HEK293 (cell line): Measurements from ENCODE around the gene PTPRN2.

Source experiments
- MEIS1 ChIP-seq: sonication (generic); formaldehyde crosslinking; IDR thresholded peaks from 2 replicates; pipeline ENCODE4 v1.8.1; 2022; ENCODE audit warnings: missing genetic modification reagents, mild to moderate bottlenecking, borderline replicate concordance
- SCRT1 ChIP-seq: fragments of 450-650 bp; formaldehyde crosslinking; IDR thresholded peaks from 2 replicates; pipeline ENCODE4 v1.5.1; 2016; ENCODE audit warnings: missing biosample characterization, missing genetic modification characterization, borderline replicate concordance
- TCF7L2 ChIP-seq: IDR thresholded peaks from 2 replicates; pipeline ENCODE4 v1.6.1; 2011; ENCODE audit warnings: low read depth, mild to moderate bottlenecking, inconsistent platforms, low read length, moderate library complexity, borderline replicate concordance
- ZBTB1 ChIP-seq: fragments of 450-650 bp; formaldehyde crosslinking; IDR thresholded peaks from 2 replicates; pipeline ENCODE4 v1.5.1; 2016; ENCODE audit warnings: missing biosample characterization, missing genetic modification characterization
- ZBTB49 ChIP-seq: fragments of 450-650 bp; formaldehyde crosslinking; IDR thresholded peaks from 2 replicates; pipeline ENCODE4 v1.5.1; 2016; ENCODE audit warnings: missing biosample characterization, missing genetic modification characterization, low read depth
- ZBTB6 ChIP-seq: fragments of 450-650 bp; formaldehyde crosslinking; IDR thresholded peaks from 2 replicates; pipeline ENCODE4 v1.5.1; 2017; ENCODE audit warnings: missing biosample characterization, missing genetic modification characterization
- ZFP3 ChIP-seq: fragments of 450-650 bp; formaldehyde crosslinking; IDR thresholded peaks from 2 replicates; pipeline ENCODE4 v1.5.1; 2016; ENCODE audit warnings: low read depth, missing biosample characterization, missing genetic modification characterization
- ZNF121 ChIP-seq: fragments of 450-650 bp; formaldehyde crosslinking; IDR thresholded peaks from 2 replicates; pipeline ENCODE4 v1.5.1; 2016; ENCODE audit warnings: missing biosample characterization, missing genetic modification characterization
- ZNF184 ChIP-seq: fragments of 450-650 bp; IDR thresholded peaks from 2 replicates; pipeline ENCODE4 v1.5.1; 2018; ENCODE audit warnings: missing biosample characterization, mild to moderate bottlenecking, missing genetic modification characterization
- ZNF19 ChIP-seq: fragments of 450-650 bp; formaldehyde crosslinking; IDR thresholded peaks from 2 replicates; pipeline ENCODE4; 2016; ENCODE audit warnings: missing biosample characterization, missing genetic modification characterization, low read depth
- ZNF2 ChIP-seq: fragments of 450-650 bp; formaldehyde crosslinking; IDR thresholded peaks from 2 replicates; pipeline ENCODE4 v1.5.1; 2016; ENCODE audit warnings: missing biosample characterization, missing genetic modification characterization
- ZNF202 ChIP-seq: fragments of 450-650 bp; formaldehyde crosslinking; IDR thresholded peaks from 2 replicates; pipeline ENCODE4 v1.5.1; 2016; ENCODE audit warnings: missing biosample characterization, missing genetic modification characterization, borderline replicate concordance
- ZNF211 ChIP-seq: fragments of 450-650 bp; formaldehyde crosslinking; IDR thresholded peaks from 2 replicates; pipeline ENCODE4 v1.5.1; 2016; ENCODE audit warnings: low read depth, missing biosample characterization, missing genetic modification characterization
- ZNF214 ChIP-seq: fragments of 450-650 bp; formaldehyde crosslinking; IDR thresholded peaks from 2 replicates; pipeline ENCODE4 v1.5.1; 2017; ENCODE audit warnings: missing biosample characterization, mild to moderate bottlenecking, missing genetic modification characterization, borderline replicate concordance
- ZNF26 ChIP-seq: fragments of 450-650 bp; formaldehyde crosslinking; IDR thresholded peaks from 2 replicates; pipeline ENCODE4 v1.5.1; 2016; ENCODE audit warnings: missing biosample characterization, missing genetic modification characterization
- ZNF280D ChIP-seq: fragments of 450-650 bp; formaldehyde crosslinking; IDR thresholded peaks from 2 replicates; pipeline ENCODE4 v1.5.1; 2016; ENCODE audit warnings: missing biosample characterization, missing genetic modification characterization
- ZNF416 ChIP-seq: fragments of 450-650 bp; formaldehyde crosslinking; IDR thresholded peaks from 2 replicates; pipeline ENCODE4 v1.5.1; 2016; ENCODE audit warnings: missing biosample characterization, missing genetic modification characterization
- ZNF433 ChIP-seq: fragments of 450-650 bp; formaldehyde crosslinking; IDR thresholded peaks from 2 replicates; pipeline ENCODE4 v1.5.1; 2016; ENCODE audit warnings: missing biosample characterization, missing genetic modification characterization, low read depth
- ZNF510 ChIP-seq: fragments of 450-650 bp; formaldehyde crosslinking; IDR thresholded peaks from 2 replicates; pipeline ENCODE4 v1.5.1; 2018; ENCODE audit warnings: mild to moderate bottlenecking, missing genetic modification characterization, missing biosample characterization; ENCODE audit not compliant: insufficient replicate concordance
- ZNF521 ChIP-seq: fragments of 450-650 bp; formaldehyde crosslinking; IDR thresholded peaks from 2 replicates; pipeline ENCODE4 v1.5.1; 2017; ENCODE audit warnings: missing biosample characterization, mild to moderate bottlenecking, missing genetic modification characterization
- ZNF529 ChIP-seq: fragments of 450-650 bp; formaldehyde crosslinking; IDR thresholded peaks from 2 replicates; pipeline ENCODE4 v1.5.1; 2017; ENCODE audit warnings: missing genetic modification characterization, missing biosample characterization; ENCODE audit not compliant: insufficient replicate concordance
- ZNF530 ChIP-seq: fragments of 450-650 bp; formaldehyde crosslinking; IDR thresholded peaks from 2 replicates; pipeline ENCODE4 v1.5.1; 2016; ENCODE audit warnings: low read depth, missing biosample characterization, missing genetic modification characterization
- ZNF561 ChIP-seq: fragments of 450-650 bp; IDR thresholded peaks from 2 replicates; pipeline ENCODE4 v1.5.1; 2018; ENCODE audit warnings: missing biosample characterization, missing genetic modification characterization, borderline replicate concordance
- ZNF580 ChIP-seq: fragments of 450-650 bp; formaldehyde crosslinking; IDR thresholded peaks from 2 replicates; pipeline ENCODE4 v1.5.1; 2016; ENCODE audit warnings: missing biosample characterization, missing genetic modification characterization
- ZNF600 ChIP-seq: fragments of 450-650 bp; formaldehyde crosslinking; IDR thresholded peaks from 2 replicates; pipeline ENCODE4 v1.5.1; 2016; ENCODE audit warnings: missing biosample characterization, missing genetic modification characterization
- ZNF621 ChIP-seq: fragments of 450-650 bp; formaldehyde crosslinking; IDR thresholded peaks from 2 replicates; pipeline ENCODE4 v1.5.1; 2017; ENCODE audit warnings: missing biosample characterization, missing genetic modification characterization
- ZNF623 ChIP-seq: fragments of 450-650 bp; formaldehyde crosslinking; IDR thresholded peaks from 2 replicates; pipeline ENCODE4 v1.5.1; 2016; ENCODE audit warnings: missing biosample characterization, missing genetic modification characterization
- ZNF624 ChIP-seq: fragments of 450-650 bp; formaldehyde crosslinking; IDR thresholded peaks from 2 replicates; pipeline ENCODE4 v1.5.1; 2017; ENCODE audit warnings: missing biosample characterization, missing genetic modification characterization
- ZNF629 ChIP-seq: fragments of 450-650 bp; formaldehyde crosslinking; IDR thresholded peaks from 2 replicates; pipeline ENCODE4 v1.5.1; 2017; ENCODE audit warnings: missing biosample characterization, missing genetic modification characterization
- ZNF664 ChIP-seq: fragments of 450-650 bp; formaldehyde crosslinking; IDR thresholded peaks from 2 replicates; pipeline ENCODE4 v1.5.1; 2016; ENCODE audit warnings: missing biosample characterization, missing genetic modification characterization
- ZNF677 ChIP-seq: fragments of 450-650 bp; IDR thresholded peaks from 2 replicates; pipeline ENCODE4 v1.5.0; 2018; ENCODE audit warnings: missing biosample characterization, mild to moderate bottlenecking, missing genetic modification characterization, moderate library complexity
- ZNF707 ChIP-seq: fragments of 450-650 bp; formaldehyde crosslinking; IDR thresholded peaks from 2 replicates; pipeline ENCODE4 v1.5.1; 2016; ENCODE audit warnings: missing biosample characterization, missing genetic modification characterization
- ZNF76 ChIP-seq: fragments of 450-650 bp; formaldehyde crosslinking; IDR thresholded peaks from 2 replicates; pipeline ENCODE4; 2016; ENCODE audit warnings: low read depth, missing biosample characterization, missing genetic modification characterization, borderline replicate concordance
- ZSCAN16 ChIP-seq: fragments of 450-650 bp; formaldehyde crosslinking; IDR thresholded peaks from 2 replicates; pipeline ENCODE4 v1.5.1; 2016; ENCODE audit warnings: missing biosample characterization, missing genetic modification characterization

The PTPRN2 gene

GRCh38 chr7:158616050-158616449 is 28.4 kb upstream of the PTPRN2 start (continued):
- no peak for TF ChIP-seq ZNF211 (tag by site-specific recombination)
- no peak for TF ChIP-seq ZBTB1
- TF ChIP-seq ZNF521 (tag by site-specific recombination), result no peak
- TF ChIP-seq ZNF529 (tag by site-specific recombination), result no peak
- TF ChIP-seq ZNF621 (tag by site-specific recombination), result no peak
- TF ChIP-seq ZNF2 (tag by site-specific recombination), result peak; percentile 39; the same call in 1 of the 2 replicates
- TF ChIP-seq ZNF121, result no peak
- no peak for TF ChIP-seq ZNF664 (tag by site-specific recombination)
- TF ChIP-seq ZNF416 (tag by site-specific recombination), result no peak
- no peak for TF ChIP-seq ZNF76 (tag by site-specific recombination)
- no peak for TF ChIP-seq ZNF202 (tag by site-specific recombination)
- TF ChIP-seq ZNF280D, result no peak
- TF ChIP-seq ZNF580 (tag by site-specific recombination), result peak; percentile 66; the same call in 1 of the 2 replicates
- TF ChIP-seq ZNF19 (tag by site-specific recombination), result no peak
- TF ChIP-seq ZFP3, result no peak
- TF ChIP-seq MEIS1 (CRISPR knock-in tag), result no peak
- TF ChIP-seq ZNF26 (tag by site-specific recombination), result no peak
- no peak for TF ChIP-seq ZNF677
- no peak; the same call in 1 of the 2 replicates for TF ChIP-seq SCRT1
- TF ChIP-seq ZNF530, result no peak
- TF ChIP-seq ZNF510 (tag by site-specific recombination), result peak; percentile 3
- no peak for TF ChIP-seq ZNF433
- TF ChIP-seq ZNF214 (tag by site-specific recombination), result no peak
- TF ChIP-seq ZNF561, result 0 out of 2 replicates have a peak, but pooled peaks have one; percentile 40
- TF ChIP-seq ZNF624 (tag by site-specific recombination), result no peak
- no peak for TF ChIP-seq ZNF184 (tag by site-specific recombination)
- TF ChIP-seq TCF7L2, result peak; percentile 95
- TF ChIP-seq ZNF707, result no peak
- TF ChIP-seq ZBTB49 (tag by site-specific recombination), result no peak
- TF ChIP-seq ZNF629, result peak; percentile 74
- TF ChIP-seq ZBTB6 (tag by site-specific recombination), result no peak
- TF ChIP-seq ZNF600 (tag by site-specific recombination), result no peak
- TF ChIP-seq ZNF623 (tag by site-specific recombination), result no peak
- TF ChIP-seq ZSCAN16 (tag by site-specific recombination), result peak; percentile 100
